Stimulated activated CD8-positive, alpha-beta memory T cell treated with anti-CD3 and anti-CD28 coated beads, Interleukin-7, amount 100 ng/mL, for 24 hours (primary cell): ENCODE measurements around the gene RASAL2.
"Not testable (repeated sequence)": the region's sequence is repeated elsewhere in the genome, so short reads cannot be mapped to it uniquely, and the experiment has no call there.

Source experiments
- DNase-seq: peaks from one replicate; pipeline ENCODE4 v3.0.0-alpha.2; 2020; ENCODE audit warnings: low read depth

RASAL2 gene

GRCh38 chr1:178283409-178283808, 189.5 kb downstream of the RASAL2 start:
- DNase-seq = no peak

DNA sequence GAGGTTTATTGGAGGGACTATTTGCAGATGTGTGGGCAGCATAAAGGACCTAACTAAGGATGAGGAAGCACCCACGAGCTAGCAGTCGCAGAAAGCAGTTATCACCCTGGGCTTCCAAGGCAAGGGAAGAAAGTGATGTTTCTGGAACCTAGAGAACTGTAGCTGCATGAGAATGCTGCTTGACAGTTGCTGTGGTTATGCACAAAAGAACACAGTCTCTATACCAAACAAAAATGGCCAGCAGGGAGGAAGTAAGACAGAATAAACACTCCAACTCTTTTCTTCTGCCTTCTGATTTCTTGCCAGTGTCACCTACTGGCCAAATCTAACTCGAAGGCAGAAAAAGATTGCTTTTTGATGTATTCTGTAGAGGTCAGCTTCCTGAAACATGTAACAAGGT, 190.2 kb downstream of the RASAL2 start:
- DNase-seq = no peak

GRCh38 chr1:178291166-178291565, 197.3 kb downstream of the RASAL2 start:
- DNase-seq = no peak

GRCh38 chr1:178294654-178295053, 200.8 kb downstream of the RASAL2 start:
- DNase-seq = no peak

DNA sequence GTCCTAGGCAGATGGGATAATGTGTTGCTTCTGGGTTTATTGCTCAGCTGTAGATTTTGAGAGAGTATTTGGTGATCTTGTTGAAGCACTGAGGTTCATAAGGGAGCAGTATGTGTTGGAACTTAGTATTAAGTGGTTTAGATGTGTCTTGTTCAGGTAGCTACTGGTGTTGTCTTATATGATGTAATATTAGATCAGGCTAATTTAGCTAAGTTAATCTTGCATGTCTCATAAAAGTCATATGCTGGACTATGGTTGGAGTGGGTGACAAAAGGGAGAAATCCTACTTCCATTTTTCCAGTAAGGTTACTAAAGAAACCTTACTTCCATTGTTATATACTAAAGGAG, 206.4 kb downstream of the RASAL2 start:
- no peak for DNase-seq

DNA sequence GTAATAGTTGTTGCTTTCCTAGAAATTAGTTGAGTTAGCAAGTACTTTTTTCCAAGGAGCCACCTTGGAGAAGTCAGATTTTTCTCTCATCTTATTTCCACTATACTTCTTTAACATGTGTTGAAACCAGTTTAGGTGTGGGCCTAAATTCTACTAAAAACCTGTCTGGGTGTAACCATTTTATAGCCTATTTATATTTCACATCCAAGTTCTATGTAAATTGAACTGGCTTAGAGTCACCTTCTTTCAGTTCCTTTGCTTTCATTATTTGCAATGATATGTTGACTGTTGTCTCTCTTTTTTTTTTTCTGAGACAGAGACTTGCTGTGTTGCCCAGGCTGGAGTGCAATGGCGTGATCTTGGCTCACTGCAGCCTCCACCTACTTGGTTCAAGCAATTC, 207.2 kb downstream of the RASAL2 start:
- DNase-seq = no peak

DNA sequence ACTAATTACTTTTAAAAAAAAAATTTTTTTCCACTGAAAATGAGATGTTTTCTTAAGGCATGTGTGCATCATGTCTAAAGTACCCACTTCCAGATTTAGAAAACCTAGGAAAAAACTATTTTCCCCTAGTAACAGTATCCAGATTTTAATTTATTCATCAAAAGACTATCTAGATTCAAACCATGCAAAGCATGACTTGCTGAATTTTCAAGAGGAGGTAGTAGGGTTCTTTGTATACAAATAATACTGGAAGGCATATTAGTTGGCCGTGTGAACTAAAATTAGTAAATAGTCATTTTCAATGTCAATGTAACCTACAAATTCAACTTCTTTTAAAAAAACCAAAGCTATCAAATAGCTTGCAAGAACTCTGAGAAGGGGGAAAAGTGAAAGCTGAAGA, 213.4 kb downstream of the RASAL2 start:
- no peak for DNase-seq

DNA sequence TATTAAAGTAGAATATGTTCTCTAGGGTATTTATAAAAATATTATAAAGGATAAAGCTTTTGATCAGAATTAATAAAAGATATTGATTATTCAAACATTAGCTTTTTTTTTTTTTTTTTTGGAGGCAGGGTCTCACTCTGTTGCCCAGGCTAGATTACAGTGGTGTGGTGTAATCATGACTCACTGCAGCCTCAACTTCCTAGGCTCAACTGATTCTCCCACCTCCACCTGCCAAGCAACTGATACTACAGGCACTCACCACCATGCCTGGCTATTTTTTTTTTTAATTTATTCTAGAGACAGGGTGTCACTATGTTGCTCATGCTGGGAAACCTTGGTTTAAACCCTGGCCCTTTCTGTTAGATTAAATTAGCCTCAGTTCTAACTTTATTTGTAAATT, 214.5 kb downstream of the RASAL2 start:
- no peak for DNase-seq

DNA sequence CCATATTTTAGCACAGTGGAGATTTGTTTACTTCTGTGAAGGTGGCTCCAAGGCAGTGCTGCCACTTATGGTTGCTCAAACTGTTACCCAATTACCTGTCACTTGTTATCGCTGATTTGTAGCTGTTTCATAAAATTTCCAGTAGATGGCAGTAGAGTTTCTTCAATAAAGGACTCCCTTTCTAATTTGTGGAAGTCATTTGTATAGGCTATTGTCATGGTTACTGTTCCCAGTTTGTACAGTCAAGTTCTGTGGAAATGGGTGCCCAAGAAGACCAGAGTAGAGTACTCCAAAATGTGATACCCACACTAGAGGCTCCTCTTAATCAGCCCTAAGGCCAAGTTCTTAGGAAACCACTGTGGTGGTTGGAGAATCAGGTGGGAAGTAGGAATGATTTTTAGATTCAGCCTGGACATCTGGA, 216.8 kb downstream of the RASAL2 start:
- DNase-seq = no peak

- no peak for DNase-seq
Observed at GRCh38 chr1:178311164-178311563, 217.3 kb downstream of the RASAL2 start.

DNA sequence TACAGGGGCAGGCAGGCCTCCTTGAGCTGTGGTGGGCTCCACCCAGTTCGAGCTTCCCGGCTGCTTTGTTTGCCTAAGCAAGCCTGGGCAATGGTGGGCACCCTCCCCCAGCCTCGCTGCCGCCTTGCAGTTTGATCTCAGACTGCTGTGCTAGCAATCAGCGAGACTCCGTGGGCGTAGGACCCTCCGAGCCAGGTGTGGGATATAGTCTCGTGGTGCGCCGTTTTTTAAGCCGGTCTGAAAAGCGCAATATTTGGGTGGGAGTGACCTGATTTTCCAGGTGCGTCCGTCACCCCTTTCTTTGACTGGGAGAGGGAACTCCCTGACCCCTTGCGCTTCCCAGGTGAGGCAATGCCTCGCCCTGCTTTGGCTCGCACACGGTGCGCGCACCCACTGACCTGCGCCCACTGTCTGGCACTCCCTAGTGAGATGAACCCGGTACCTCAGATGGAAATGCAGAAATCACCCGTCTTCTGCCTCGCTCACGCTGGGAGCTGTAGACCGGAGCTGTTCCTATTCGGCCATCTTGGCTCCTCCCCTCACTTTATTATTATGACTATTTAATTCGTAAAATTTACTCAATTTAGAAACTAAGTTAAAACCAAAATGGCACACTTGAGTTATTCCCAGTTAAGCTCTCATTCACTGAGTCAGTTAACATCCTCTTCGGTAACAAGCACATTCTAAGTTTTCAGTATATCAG, 226.5 kb downstream of the RASAL2 start:
- not testable (repeated sequence) for DNase-seq

- no peak for DNase-seq
Observed at GRCh38 chr1:178323067-178323466, 229.2 kb downstream of the RASAL2 start.

- DNase-seq = no peak
Observed at GRCh38 chr1:178324003-178324402, 230.1 kb downstream of the RASAL2 start.

DNA sequence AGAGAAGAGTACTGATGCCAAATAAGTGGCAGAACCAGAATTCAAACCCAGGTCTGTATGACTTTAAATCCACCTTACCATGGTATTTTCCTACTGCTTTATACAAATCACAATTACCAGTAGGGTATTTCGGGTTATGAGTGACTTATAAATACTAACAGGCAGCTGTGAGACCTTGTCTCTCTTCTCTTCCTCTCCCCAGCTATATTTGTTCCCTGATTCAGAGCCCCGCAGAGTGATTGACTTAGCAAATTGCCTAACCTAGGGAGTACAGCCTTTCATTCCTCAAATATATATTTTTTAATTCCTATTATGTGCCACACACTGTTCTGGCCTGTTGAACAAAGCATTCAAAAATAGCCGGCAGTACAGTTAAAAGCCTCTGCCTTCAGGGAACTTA, 234.8 kb downstream of the RASAL2 start:
- no peak for DNase-seq

DNA sequence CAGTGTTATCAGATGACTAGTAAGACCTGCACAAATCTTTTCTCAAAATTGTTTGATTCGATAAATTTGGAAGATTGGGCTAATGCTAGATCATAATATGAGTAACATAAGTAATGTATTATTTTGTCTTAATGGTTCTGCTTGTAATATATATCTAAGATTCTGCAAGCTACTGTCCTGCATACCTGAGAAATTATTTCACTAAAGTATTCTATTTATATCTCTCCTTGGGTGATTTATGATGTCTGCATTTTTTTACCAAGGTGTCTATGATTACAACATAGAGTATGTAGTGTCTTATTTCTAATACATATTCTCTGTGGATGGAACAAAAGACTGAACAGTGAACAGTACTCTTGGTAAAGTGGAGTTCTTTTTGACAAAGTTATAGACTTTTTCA, 236.2 kb downstream of the RASAL2 start:
- no peak for DNase-seq

- DNase-seq = no peak
Observed at GRCh38 chr1:178330848-178331497, 237.1 kb downstream of the RASAL2 start.

DNA sequence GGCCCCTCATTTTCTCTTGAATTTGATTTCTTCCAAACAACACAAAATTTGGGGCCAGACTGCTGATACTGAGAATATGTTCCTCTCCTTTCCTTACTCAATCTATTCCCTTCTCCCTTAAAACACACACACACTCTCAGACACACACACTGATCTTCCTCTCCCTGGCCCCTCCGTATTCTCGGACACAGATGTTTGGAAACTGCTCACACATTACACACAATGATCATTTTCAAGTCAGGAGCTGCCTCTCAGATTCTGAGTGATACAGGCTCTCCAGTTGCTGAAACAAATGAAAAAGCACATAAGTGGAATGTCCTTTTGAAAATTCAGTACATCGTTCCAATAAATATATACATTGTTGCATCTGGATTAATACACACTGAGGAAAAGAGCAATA, 241.5 kb downstream of the RASAL2 start:
- no peak for DNase-seq

- no peak for DNase-seq
Observed at GRCh38 chr1:178337091-178337706, 243.3 kb downstream of the RASAL2 start.

DNA sequence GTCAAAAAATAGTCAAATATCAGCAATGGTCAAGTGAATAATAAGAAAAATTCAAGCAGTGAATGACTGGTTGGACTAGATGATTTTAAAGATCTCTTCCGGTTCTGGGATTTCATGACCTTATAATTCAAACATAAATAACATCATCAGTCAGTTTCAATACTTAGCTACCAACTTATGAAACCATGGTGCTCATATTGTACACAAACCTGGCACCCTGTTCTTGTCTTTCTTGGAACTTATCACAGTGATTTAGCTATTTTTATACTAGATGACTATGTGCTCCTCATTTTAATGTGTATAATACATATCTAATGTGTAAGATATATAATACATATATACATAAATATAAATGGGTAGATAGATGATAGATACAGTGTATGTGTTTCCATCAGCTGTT, 245.9 kb downstream of the RASAL2 start:
- DNase-seq = no peak

GRCh38 chr1:178341261-178341956, 247.5 kb downstream of the RASAL2 start:
- DNase-seq = no peak

GRCh38 chr1:178342745-178343144, 248.8 kb downstream of the RASAL2 start:
- DNase-seq = no peak

DNA sequence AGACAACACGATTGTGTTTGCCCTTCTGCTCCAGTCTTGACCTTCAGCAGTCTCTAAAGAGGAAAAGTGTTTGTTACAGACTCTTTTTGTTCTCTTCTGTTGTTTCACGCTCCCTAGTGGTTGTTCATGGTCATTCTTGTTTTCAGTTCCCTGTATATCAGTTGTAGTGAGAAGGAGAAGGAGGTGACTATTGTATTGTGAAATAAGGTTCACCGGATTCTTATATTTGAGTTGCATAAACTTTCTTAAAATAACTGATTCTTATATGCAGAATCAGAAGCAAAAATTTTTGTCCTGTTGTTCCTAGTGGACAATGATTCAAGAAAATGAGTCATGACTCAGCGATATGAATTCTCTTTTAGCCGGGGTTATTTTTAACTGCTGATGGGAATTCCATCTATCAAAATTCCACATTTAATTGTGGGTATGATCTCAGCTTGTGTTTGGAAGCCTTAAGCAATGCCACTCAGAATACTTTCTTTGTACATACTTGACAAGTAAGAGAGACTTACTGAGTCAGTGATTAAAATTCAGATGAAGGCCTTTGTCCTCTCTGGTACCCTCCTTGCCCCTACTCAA, 250.7 kb downstream of the RASAL2 start:
- no peak for DNase-seq

GRCh38 chr1:178345238-178345637, 251.3 kb downstream of the RASAL2 start:
- no peak for DNase-seq
